Measurements from ENCODE around the gene SIAE. TPM values are rescaled to one million over a fixed set of nuclear protein-coding genes. Genes with fewer than 3 reads are reported as not detected.

SIAE gene
- total and polyA plus RNA-seq, 10 of the 15 experiments (the other 5 are each of a cell fraction or from before 2014, with no cell fraction given): 0.93 to 6.9 (median 4.2) TPM

- TF ChIP-seq, protein P1, sequence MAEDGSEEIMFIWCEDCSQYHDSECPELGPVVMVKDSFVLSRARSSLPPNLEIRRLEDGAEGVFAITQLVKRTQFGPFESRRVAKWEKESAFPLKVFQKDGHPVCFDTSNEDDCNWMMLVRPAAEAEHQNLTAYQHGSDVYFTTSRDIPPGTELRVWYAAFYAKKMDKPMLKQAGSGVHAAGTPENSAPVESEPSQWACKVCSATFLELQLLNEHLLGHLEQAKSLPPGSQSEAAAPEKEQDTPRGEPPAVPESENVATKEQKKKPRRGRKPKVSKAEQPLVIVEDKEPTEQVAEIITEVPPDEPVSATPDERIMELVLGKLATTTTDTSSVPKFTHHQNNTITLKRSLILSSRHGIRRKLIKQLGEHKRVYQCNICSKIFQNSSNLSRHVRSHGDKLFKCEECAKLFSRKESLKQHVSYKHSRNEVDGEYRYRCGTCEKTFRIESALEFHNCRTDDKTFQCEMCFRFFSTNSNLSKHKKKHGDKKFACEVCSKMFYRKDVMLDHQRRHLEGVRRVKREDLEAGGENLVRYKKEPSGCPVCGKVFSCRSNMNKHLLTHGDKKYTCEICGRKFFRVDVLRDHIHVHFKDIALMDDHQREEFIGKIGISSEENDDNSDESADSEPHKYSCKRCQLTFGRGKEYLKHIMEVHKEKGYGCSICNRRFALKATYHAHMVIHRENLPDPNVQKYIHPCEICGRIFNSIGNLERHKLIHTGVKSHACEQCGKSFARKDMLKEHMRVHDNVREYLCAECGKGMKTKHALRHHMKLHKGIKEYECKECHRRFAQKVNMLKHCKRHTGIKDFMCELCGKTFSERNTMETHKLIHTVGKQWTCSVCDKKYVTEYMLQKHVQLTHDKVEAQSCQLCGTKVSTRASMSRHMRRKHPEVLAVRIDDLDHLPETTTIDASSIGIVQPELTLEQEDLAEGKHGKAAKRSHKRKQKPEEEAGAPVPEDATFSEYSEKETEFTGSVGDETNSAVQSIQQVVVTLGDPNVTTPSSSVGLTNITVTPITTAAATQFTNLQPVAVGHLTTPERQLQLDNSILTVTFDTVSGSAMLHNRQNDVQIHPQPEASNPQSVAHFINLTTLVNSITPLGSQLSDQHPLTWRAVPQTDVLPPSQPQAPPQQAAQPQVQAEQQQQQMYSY (CRISPR knock-in tag; IDR thresholded peaks at IDR 0.05): no peak
- TF ChIP-seq, protein P2, sequence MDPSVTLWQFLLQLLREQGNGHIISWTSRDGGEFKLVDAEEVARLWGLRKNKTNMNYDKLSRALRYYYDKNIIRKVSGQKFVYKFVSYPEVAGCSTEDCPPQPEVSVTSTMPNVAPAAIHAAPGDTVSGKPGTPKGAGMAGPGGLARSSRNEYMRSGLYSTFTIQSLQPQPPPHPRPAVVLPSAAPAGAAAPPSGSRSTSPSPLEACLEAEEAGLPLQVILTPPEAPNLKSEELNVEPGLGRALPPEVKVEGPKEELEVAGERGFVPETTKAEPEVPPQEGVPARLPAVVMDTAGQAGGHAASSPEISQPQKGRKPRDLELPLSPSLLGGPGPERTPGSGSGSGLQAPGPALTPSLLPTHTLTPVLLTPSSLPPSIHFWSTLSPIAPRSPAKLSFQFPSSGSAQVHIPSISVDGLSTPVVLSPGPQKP (IDR thresholded peaks at IDR 0.05; ENCODE audit: low read depth, low read length): peak; percentile 57
- TF ChIP-seq ZNF24 (IDR thresholded peaks at IDR 0.05): no peak
- TF ChIP-seq GATAD2B (conservative IDR thresholded peaks at IDR 0.05; ENCODE audit: low read depth): peak; percentile 57; the same call in 1 of the 2 replicates
- TF ChIP-seq DPF2 (IDR thresholded peaks at IDR 0.05): 0 out of 2 replicates have a peak, but pooled peaks have one; percentile 25
- no peak for TF ChIP-seq SREBF2 (IDR thresholded peaks at IDR 0.05; ENCODE audit: low read length)
- TF ChIP-seq SMARCA5 (IDR thresholded peaks at IDR 0.05): no peak
- TF ChIP-seq BACH1 (IDR thresholded peaks at IDR 0.05; ENCODE audit: borderline replicate concordance): no peak
- TF ChIP-seq NR2C1 (IDR thresholded peaks at IDR 0.05): 0 out of 2 replicates have a peak, but pooled peaks have one; percentile 5
- no peak for TF ChIP-seq RAD51 (IDR thresholded peaks at IDR 0.05)
- TF ChIP-seq SUZ12 (IDR thresholded peaks at IDR 0.05; ENCODE audit: unreplicated experiment): no peak
- TF ChIP-seq, protein P3, sequence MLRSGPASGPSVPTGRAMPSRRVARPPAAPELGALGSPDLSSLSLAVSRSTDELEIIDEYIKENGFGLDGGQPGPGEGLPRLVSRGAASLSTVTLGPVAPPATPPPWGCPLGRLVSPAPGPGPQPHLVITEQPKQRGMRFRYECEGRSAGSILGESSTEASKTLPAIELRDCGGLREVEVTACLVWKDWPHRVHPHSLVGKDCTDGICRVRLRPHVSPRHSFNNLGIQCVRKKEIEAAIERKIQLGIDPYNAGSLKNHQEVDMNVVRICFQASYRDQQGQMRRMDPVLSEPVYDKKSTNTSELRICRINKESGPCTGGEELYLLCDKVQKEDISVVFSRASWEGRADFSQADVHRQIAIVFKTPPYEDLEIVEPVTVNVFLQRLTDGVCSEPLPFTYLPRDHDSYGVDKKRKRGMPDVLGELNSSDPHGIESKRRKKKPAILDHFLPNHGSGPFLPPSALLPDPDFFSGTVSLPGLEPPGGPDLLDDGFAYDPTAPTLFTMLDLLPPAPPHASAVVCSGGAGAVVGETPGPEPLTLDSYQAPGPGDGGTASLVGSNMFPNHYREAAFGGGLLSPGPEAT (IDR thresholded peaks at IDR 0.05; ENCODE audit: low read depth): peak; percentile 43; the same call in 1 of the 2 replicates
- no peak for TF ChIP-seq NFIC (IDR thresholded peaks at IDR 0.05; ENCODE audit: low read depth, low read length)
- peak; percentile 75; the same call in 1 of the 2 replicates for TF ChIP-seq SPI1 (IDR thresholded peaks at IDR 0.05; ENCODE audit: borderline replicate concordance, insufficient read depth, low read depth, low read length)
- no peak for TF ChIP-seq SMAD1 (IDR thresholded peaks at IDR 0.05; ENCODE audit: low read depth, partially characterized antibody)
- TF ChIP-seq IRF3 (IDR thresholded peaks at IDR 0.05): no peak
- no peak for TF ChIP-seq IRF4 (IDR thresholded peaks at IDR 0.05; ENCODE audit: low read depth, low read length)
- TF ChIP-seq SRF (IDR thresholded peaks at IDR 0.05; ENCODE audit: low read depth in 2 of 2, low read length in 2 of 2): no peak
- TF ChIP-seq HCFC1 (IDR thresholded peaks at IDR 0.05; ENCODE audit: low read length): peak; percentile 36; the same call in 1 of the 2 replicates
These were observed at the start of gene SIAE, which contains the start of gene SPA17 (continued) for GRCh38 chr11:124673333-124674167.
